HEK293 (cell line): ENCODE results near the gene FYCO1.
A peak's percentile ranks its signal among the peaks of the same experiment; 100 is the strongest.

ENCODE experiments used
- CTCF ChIA-PET: fragments of 350-600 bp; formaldehyde crosslinking; extraction: SDS; loops from one replicate; lab custom pipeline; 2021; ENCODE audit warnings: antibody characterized with exemption; lab: Yijun Ruan, JAX
- POLR2A ChIA-PET: fragments of 300-600 bp; formaldehyde crosslinking; extraction: SDS; loops from one replicate; lab custom pipeline; 2020; ENCODE audit warnings: antibody characterized with exemption, inconsistent platforms; lab: Yijun Ruan, JAX
- H3K27ac ChIP-seq: fragments of 200-500 bp; sonication (Bioruptor generic); 2 replicates; pipeline ENCODE4 v1.5.1; 2014; ENCODE audit warnings: low read depth, low read length, control low read depth, inconsistent platforms; ENCODE audit errors: extremely low read depth
- H3K36me3 ChIP-seq, 2 experiments: fragments of 200-500 bp in 1 of 2; sonication (Bioruptor generic) in 1 of 2; 1 replicate in 1 of 2; 2 replicates in 1 of 2; pipeline ENCODE4 v1.5.1; 2014 to 2017; ENCODE audit warnings: inconsistent platforms in 2 of 2, low read length in 2 of 2; ENCODE audit not compliant: control insufficient read depth in 2 of 2, insufficient read depth in 1 of 2
- H3K4me1 ChIP-seq: fragments of 200-500 bp; sonication (Bioruptor generic); 2 replicates; pipeline ENCODE4 v1.5.1; 2014; ENCODE audit warnings: mild to moderate bottlenecking, low read length, inconsistent platforms; ENCODE audit not compliant: control insufficient read depth, insufficient read depth
- H3K4me3 ChIP-seq: 2 replicates; pipeline ENCODE4 v1.5.1; 2011; ENCODE audit warnings: low read depth, mild to moderate bottlenecking, control low read depth, low read length, moderate library complexity
- H3K9me3 ChIP-seq: fragments of 200-500 bp; sonication (Bioruptor generic); 2 replicates; pipeline ENCODE4 v1.5.1; 2014; ENCODE audit warnings: low read depth, low read length, inconsistent platforms; ENCODE audit not compliant: control insufficient read depth, insufficient read depth
- CTCF ChIP-seq: fragments of 450-650 bp; formaldehyde crosslinking; IDR thresholded peaks from 2 replicates; pipeline ENCODE4 v1.5.1; 2016; ENCODE audit warnings: missing biosample characterization, missing genetic modification characterization
- EGR2 ChIP-seq: fragments of 450-650 bp; formaldehyde crosslinking; IDR thresholded peaks from 2 replicates; pipeline ENCODE4 v1.5.1; 2016; ENCODE audit warnings: low read depth, missing biosample characterization, missing genetic modification characterization
- GLI4 ChIP-seq: fragments of 450-650 bp; formaldehyde crosslinking; IDR thresholded peaks from 2 replicates; pipeline ENCODE4 v1.5.1; 2016; ENCODE audit warnings: missing biosample characterization, missing genetic modification characterization
- GLIS2 ChIP-seq: fragments of 450-650 bp; formaldehyde crosslinking; IDR thresholded peaks from 2 replicates; pipeline ENCODE4 v1.5.1; 2016; ENCODE audit warnings: missing biosample characterization, missing genetic modification characterization
- MZF1 ChIP-seq: fragments of 450-650 bp; formaldehyde crosslinking; IDR thresholded peaks from 2 replicates; pipeline ENCODE4 v1.5.1; 2017; ENCODE audit warnings: missing biosample characterization, missing genetic modification characterization, borderline replicate concordance
- TRIM28 ChIP-seq: IDR thresholded peaks from 2 replicates; pipeline ENCODE4 v1.6.1; 2011; ENCODE audit warnings: low read length, control low read depth, borderline replicate concordance
- ZBTB1 ChIP-seq: fragments of 450-650 bp; formaldehyde crosslinking; IDR thresholded peaks from 2 replicates; pipeline ENCODE4 v1.5.1; 2016; ENCODE audit warnings: missing biosample characterization, missing genetic modification characterization
- ZBTB10 ChIP-seq: fragments of 450-650 bp; formaldehyde crosslinking; IDR thresholded peaks from 2 replicates; pipeline ENCODE4 v1.5.1; 2016; ENCODE audit warnings: missing biosample characterization, missing genetic modification characterization
- ZBTB17 ChIP-seq: fragments of 450-650 bp; formaldehyde crosslinking; IDR thresholded peaks from 2 replicates; pipeline ENCODE4 v1.5.1; 2016; ENCODE audit warnings: missing biosample characterization, missing genetic modification characterization
- ZFHX2 ChIP-seq: fragments of 450-650 bp; formaldehyde crosslinking; conservative IDR thresholded peaks from 2 replicates; pipeline ENCODE4 v1.5.1; 2016; ENCODE audit warnings: missing biosample characterization, missing genetic modification characterization
- ZNF133 ChIP-seq: fragments of 450-650 bp; formaldehyde crosslinking; IDR thresholded peaks from 2 replicates; pipeline ENCODE4 v1.5.1; 2016; ENCODE audit warnings: missing biosample characterization, missing genetic modification characterization
- ZNF157 ChIP-seq: fragments of 450-650 bp; formaldehyde crosslinking; IDR thresholded peaks from 2 replicates; pipeline ENCODE4 v1.5.1; 2016; ENCODE audit warnings: missing biosample characterization, missing genetic modification characterization
- ZNF174 ChIP-seq: fragments of 450-650 bp; formaldehyde crosslinking; IDR thresholded peaks from 2 replicates; pipeline ENCODE4 v1.5.0; 2017; ENCODE audit warnings: missing biosample characterization, mild to moderate bottlenecking, missing genetic modification characterization
- ZNF19 ChIP-seq: fragments of 450-650 bp; formaldehyde crosslinking; IDR thresholded peaks from 2 replicates; pipeline ENCODE4; 2016; ENCODE audit warnings: missing biosample characterization, missing genetic modification characterization, low read depth
- ZNF214 ChIP-seq: fragments of 450-650 bp; formaldehyde crosslinking; IDR thresholded peaks from 2 replicates; pipeline ENCODE4 v1.5.1; 2017; ENCODE audit warnings: missing biosample characterization, mild to moderate bottlenecking, missing genetic modification characterization, borderline replicate concordance
- ZNF302 ChIP-seq: fragments of 450-650 bp; formaldehyde crosslinking; IDR thresholded peaks from 2 replicates; pipeline ENCODE4 v1.5.1; 2016; ENCODE audit warnings: missing biosample characterization, missing genetic modification characterization, low read depth
- ZNF341 ChIP-seq: fragments of 450-650 bp; formaldehyde crosslinking; IDR thresholded peaks from 2 replicates; pipeline ENCODE4; 2016; ENCODE audit warnings: low read depth, missing biosample characterization, missing genetic modification characterization
- ZNF394 ChIP-seq: fragments of 450-650 bp; formaldehyde crosslinking; IDR thresholded peaks from 2 replicates; pipeline ENCODE4 v1.5.1; 2016; ENCODE audit warnings: missing biosample characterization, missing genetic modification characterization, mild to moderate bottlenecking, moderate library complexity, borderline replicate concordance
- ZNF544 ChIP-seq: fragments of 450-650 bp; formaldehyde crosslinking; IDR thresholded peaks from 2 replicates; pipeline ENCODE4 v1.5.0; 2017; ENCODE audit warnings: missing biosample characterization, missing genetic modification characterization
- ZNF560 ChIP-seq: fragments of 450-650 bp; formaldehyde crosslinking; IDR thresholded peaks from 2 replicates; pipeline ENCODE4 v1.5.1; 2017; ENCODE audit warnings: missing biosample characterization, missing genetic modification characterization, borderline replicate concordance
- ZNF596 ChIP-seq: fragments of 450-650 bp; IDR thresholded peaks from 2 replicates; pipeline ENCODE4 v1.5.0; 2018; ENCODE audit warnings: missing biosample characterization, mild to moderate bottlenecking, missing genetic modification characterization, moderate library complexity
- ZNF600 ChIP-seq: fragments of 450-650 bp; formaldehyde crosslinking; IDR thresholded peaks from 2 replicates; pipeline ENCODE4 v1.5.1; 2016; ENCODE audit warnings: missing biosample characterization, missing genetic modification characterization
- ZNF624 ChIP-seq: fragments of 450-650 bp; formaldehyde crosslinking; IDR thresholded peaks from 2 replicates; pipeline ENCODE4 v1.5.1; 2017; ENCODE audit warnings: missing biosample characterization, missing genetic modification characterization
- ZNF654 ChIP-seq: fragments of 450-650 bp; formaldehyde crosslinking; IDR thresholded peaks from 2 replicates; pipeline ENCODE4 v1.5.1; 2016; ENCODE audit warnings: low read depth, missing biosample characterization, missing genetic modification characterization
- TF ChIP-seq, protein P1 (sequence below): sonication (generic); formaldehyde crosslinking; IDR thresholded peaks from 2 replicates; pipeline ENCODE4 v1.8.1; 2022; ENCODE audit warnings: mild to moderate bottlenecking, moderate library complexity, missing genetic modification reagents
- TF ChIP-seq, protein P2 (sequence below): fragments of 450-650 bp; formaldehyde crosslinking; IDR thresholded peaks from 2 replicates; pipeline ENCODE4 v1.5.1; 2016; ENCODE audit warnings: missing biosample characterization, missing genetic modification characterization

The FYCO1 gene

DNA sequence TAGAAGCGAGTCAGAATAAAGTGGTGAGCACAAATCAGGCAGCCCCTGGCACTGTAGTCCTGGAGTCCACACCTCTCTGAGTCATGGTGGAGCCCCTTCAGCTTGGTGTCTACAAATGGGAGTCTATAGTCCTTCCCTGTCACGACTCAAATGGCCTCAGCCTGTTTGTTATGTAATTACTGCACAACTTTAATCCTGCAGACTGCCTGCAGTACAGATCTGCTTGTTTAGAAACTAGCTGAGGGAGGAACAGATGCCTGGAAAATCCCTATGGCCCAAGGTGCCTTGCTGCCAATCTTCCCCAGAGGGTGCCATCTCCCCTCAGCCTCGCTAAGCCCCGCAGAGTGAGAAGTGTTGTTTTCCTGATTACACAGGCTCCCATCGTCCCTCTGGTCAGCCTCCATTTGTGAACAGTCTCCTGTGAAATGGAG, 56.3 kb downstream of the FYCO1 start:
- H3K36me3 ChIP-seq: peaks cover 0 to 68% of the 10 kb centered on the region in 2 experiments; a peak in 1 of 3 replicates
- CTCF ChIA-PET: interaction anchor here (0.5 to 6.2 kb wide), 15 partner anchors 8 to 645 kb away, joined by 3 to 80 read pairs (median 4); no protein-coding TSS in a partner anchor

DNA sequence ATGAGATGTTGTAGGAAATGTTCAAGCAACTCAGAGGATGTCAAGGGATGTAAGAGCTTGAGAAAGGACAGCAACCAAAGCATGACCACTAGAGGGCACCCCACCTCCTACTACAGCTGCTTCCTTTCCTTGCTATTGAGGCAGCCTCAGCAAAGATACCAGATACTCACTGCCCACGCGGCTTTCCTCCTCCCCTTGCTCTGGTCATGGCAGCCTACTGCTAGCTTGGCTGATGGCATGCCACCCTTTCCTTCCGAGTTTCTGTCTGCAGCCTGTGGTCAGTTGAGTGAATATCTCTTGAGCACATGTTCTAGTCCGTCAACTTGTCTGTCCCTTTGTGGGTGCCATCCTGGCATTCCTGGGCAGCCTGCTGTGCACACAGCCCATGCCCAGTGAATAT, 56.8 kb downstream of the FYCO1 start:
- H3K4me1 ChIP-seq: no peaks in the 10 kb centered on the region
- H3K9me3 ChIP-seq: no peaks in the 10 kb centered on the region
- peaks cover 0 to 73% of the 10 kb centered on the region in 2 experiments; a peak in 1 of 3 replicates for H3K36me3 ChIP-seq
- H3K4me3 ChIP-seq: no peak overlapping the region
- TF ChIP-seq ZNF654 (tag by site-specific recombination) (peak; percentile 62), ZNF174 (no peak), ZBTB17 (tag by site-specific recombination) (0 out of 2 replicates have a peak, but pooled peaks have one; percentile 21), CTCF (tag by site-specific recombination) (0 out of 2 replicates have a peak, but pooled peaks have one; percentile 20), ZFHX2 (tag by site-specific recombination) (peak; percentile 59), EGR2 (tag by site-specific recombination) (peak; percentile 41)
- ChIA-PET POLR2A (no interaction called here), CTCF (interaction anchor here (0.6 to 6.2 kb wide), 16 partner anchors 8 to 644 kb away, joined by 3 to 80 read pairs (median 3); no protein-coding TSS in a partner anchor)
- H3K27ac ChIP-seq: no peak overlapping the region

More for the DNA sequence above, 56.3 kb downstream of the FYCO1 start:
- POLR2A ChIA-PET: no interaction called here
- H3K4me3 ChIP-seq: no peak overlapping the region
- no peaks in the 10 kb centered on the region for H3K9me3 ChIP-seq
- no peak overlapping the region for H3K27ac ChIP-seq
- H3K4me1 ChIP-seq: no peaks in the 10 kb centered on the region
- TF ChIP-seq ZNF157 (no peak), ZNF302 (tag by site-specific recombination) (no peak), ZBTB10 (no peak), GLI4 (tag by site-specific recombination) (no peak), ZNF600 (tag by site-specific recombination) (no peak), TRIM28 (no peak), ZNF624 (tag by site-specific recombination) (no peak), ZNF214 (tag by site-specific recombination) (no peak)

DNA sequence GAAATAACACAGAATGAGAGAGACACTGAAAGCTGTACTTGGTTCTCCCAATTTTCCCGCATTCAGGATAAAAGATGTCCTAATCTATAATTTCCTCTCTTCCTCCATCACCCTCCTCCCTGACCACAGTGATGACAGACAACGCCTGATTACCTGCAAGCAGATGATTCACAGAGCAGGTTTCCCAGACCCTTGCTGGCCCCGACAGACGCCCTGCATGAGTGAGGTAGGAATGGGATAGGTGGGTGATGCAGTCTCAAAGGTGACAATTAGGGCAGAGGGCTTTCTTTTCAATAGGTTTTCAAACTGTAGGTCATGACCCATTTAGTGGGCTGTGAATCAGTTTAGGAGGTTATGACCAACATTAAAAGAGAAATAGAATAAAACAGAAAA, 57.6 kb downstream of the FYCO1 start:
- H3K36me3 ChIP-seq: peaks cover 0 to 75% of the 10 kb centered on the region in 2 experiments; a peak in 1 of 3 replicates
- no peaks in the 10 kb centered on the region for H3K4me1 ChIP-seq
- no peak overlapping the region for H3K4me3 ChIP-seq
- H3K27ac ChIP-seq: no peak overlapping the region
- ChIA-PET POLR2A (no interaction called here), CTCF (interaction anchor here (0.6 to 6.2 kb wide), 10 partner anchors 9 to 440 kb away, joined by 3 to 80 read pairs (median 6); no protein-coding TSS in a partner anchor)
- no peaks in the 10 kb centered on the region for H3K9me3 ChIP-seq
- TF ChIP-seq ZNF19 (no peak), ZBTB1 (tag by site-specific recombination) (no peak), GLIS2 (no peak), ZNF560 (no peak), ZNF133 (tag by site-specific recombination) (no peak), ZNF394 (no peak), MZF1 (tag by site-specific recombination) (no peak), ZNF302 (tag by site-specific recombination) (no peak), ZNF544 (no peak), ZNF596 (tag by site-specific recombination) (no peak), ZNF341 (tag by site-specific recombination) (no peak)
- TF ChIP-seq, protein P1, sequence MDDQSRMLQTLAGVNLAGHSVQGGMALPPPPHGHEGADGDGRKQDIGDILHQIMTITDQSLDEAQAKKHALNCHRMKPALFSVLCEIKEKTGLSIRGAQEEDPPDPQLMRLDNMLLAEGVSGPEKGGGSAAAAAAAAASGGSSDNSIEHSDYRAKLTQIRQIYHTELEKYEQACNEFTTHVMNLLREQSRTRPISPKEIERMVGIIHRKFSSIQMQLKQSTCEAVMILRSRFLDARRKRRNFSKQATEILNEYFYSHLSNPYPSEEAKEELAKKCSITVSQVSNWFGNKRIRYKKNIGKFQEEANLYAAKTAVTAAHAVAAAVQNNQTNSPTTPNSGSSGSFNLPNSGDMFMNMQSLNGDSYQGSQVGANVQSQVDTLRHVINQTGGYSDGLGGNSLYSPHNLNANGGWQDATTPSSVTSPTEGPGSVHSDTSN (CRISPR knock-in tag): no peak
- TF ChIP-seq, protein P2, sequence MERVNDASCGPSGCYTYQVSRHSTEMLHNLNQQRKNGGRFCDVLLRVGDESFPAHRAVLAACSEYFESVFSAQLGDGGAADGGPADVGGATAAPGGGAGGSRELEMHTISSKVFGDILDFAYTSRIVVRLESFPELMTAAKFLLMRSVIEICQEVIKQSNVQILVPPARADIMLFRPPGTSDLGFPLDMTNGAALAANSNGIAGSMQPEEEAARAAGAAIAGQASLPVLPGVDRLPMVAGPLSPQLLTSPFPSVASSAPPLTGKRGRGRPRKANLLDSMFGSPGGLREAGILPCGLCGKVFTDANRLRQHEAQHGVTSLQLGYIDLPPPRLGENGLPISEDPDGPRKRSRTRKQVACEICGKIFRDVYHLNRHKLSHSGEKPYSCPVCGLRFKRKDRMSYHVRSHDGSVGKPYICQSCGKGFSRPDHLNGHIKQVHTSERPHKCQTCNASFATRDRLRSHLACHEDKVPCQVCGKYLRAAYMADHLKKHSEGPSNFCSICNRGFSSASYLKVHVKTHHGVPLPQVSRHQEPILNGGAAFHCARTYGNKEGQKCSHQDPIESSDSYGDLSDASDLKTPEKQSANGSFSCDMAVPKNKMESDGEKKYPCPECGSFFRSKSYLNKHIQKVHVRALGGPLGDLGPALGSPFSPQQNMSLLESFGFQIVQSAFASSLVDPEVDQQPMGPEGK (tag by site-specific recombination): no peak
